HCT116 (cell line): ENCODE measurements around the gene GARIN5B. TPM values are rescaled to one million over a fixed set of nuclear protein-coding genes. Genes with fewer than 3 reads are reported as not detected.
A peak's percentile ranks its signal among the peaks of the same experiment; 100 is the strongest.

Source experiments
- ATAC-seq: fragments of 200-7000 bp; cut with Tn5 transposase; 2 replicates; pipeline ENCODE4 v1.9.1; 2020; ENCODE audit warnings: mild to moderate bottlenecking, moderate library complexity
- BruUV-seq: library from RNA; stranded (reverse); fragments of 400-500 nt; replicated peaks from 2 replicates; lab custom pipeline; 2021; lab: Mats Ljungman, UMichigan
- CTCF ChIA-PET: fragments of 300-600 bp; sonication (Branson Sonifier 250); formaldehyde crosslinking; loops from one replicate; lab custom pipeline; 2021; ENCODE audit warnings: antibody characterized with exemption; lab: Charles Lee
- POLR2A ChIA-PET: fragments of 300-600, 350-600 bp; sonication (Branson Sonifier 250); formaldehyde crosslinking; loops from one replicate; lab custom pipeline; 2021; ENCODE audit warnings: antibody characterized with exemption; lab: Charles Lee
- RAD21 ChIA-PET, 2 experiments: fragments of 300-600 bp; sonication (Branson Sonifier 250); formaldehyde crosslinking; loops; one replicate each; lab custom pipeline; 2023; ENCODE audit warnings: low total read pairs in 2 of 2; ENCODE audit not compliant: uncharacterized antibody in 2 of 2, unreplicated experiment in 2 of 2, low non-redundant PET in 1 of 2; lab: Charles Lee
- DNase-seq: peaks from one replicate; pipeline ENCODE4 v3.0.0-alpha.2; 2010; ENCODE audit warnings: low read depth, low spot score
- H2AFZ ChIP-seq: fragments of 200-600 bp; shearing (Covaris generic), sonication (generic); 2 replicates; pipeline ENCODE4 v1.6.1; 2017; ENCODE audit warnings: low read depth, mixed run types, mixed read lengths, antibody characterized with exemption, low read length; ENCODE audit not compliant: poor library complexity, severe bottlenecking
- H3K27ac ChIP-seq: 2 replicates; pipeline ENCODE4 v1.5.1; 2012; ENCODE audit warnings: low read depth, low read length
- H3K27me3 ChIP-seq: fragments of 200-600 bp; sonication (generic); 2 replicates; pipeline ENCODE4 v1.6.1; 2016; ENCODE audit warnings: mixed run types, low read length, mixed read lengths; ENCODE audit not compliant: insufficient read depth
- H3K36me3 ChIP-seq, 2 experiments: fragments of 200-500 bp in 1 of 2; fragments of 200-600 bp in 1 of 2; sonication (Bioruptor generic) in 1 of 2; sonication (generic) in 1 of 2; 2 replicates each; pipeline versions ENCODE4 v1.5.1 to v1.6.1; 2014 to 2016; ENCODE audit warnings: low read length in 2 of 2, inconsistent platforms in 1 of 2, mixed read lengths in 1 of 2, mixed run types in 1 of 2; ENCODE audit not compliant: insufficient read depth in 2 of 2, control insufficient read depth in 1 of 2
- H3K4me1 ChIP-seq, 2 experiments: fragments of 200-600 bp in 1 of 2; sonication (generic) in 1 of 2; 2 replicates each; pipeline versions ENCODE4 v1.5.1 to v1.6.1; 2012 to 2017; ENCODE audit warnings: low read length in 2 of 2, inconsistent platforms in 1 of 2, mild to moderate bottlenecking in 1 of 2, mixed read lengths in 1 of 2, mixed run types in 1 of 2, moderate library complexity in 1 of 2; ENCODE audit not compliant: insufficient read depth in 2 of 2, control insufficient read depth in 1 of 2
- H3K4me2 ChIP-seq: fragments of 200-600 bp; sonication (generic); 2 replicates; pipeline ENCODE4 v1.6.1; 2017; ENCODE audit warnings: mixed run types, low read length, mixed read lengths
- H3K4me3 ChIP-seq, 2 experiments: fragments of 200-600 bp in 1 of 2; sonication (generic) in 1 of 2; replicated peaks in 1 of 2; 2 replicates each; pipeline ENCODE4 v1.5.1; 2011 to 2016; ENCODE audit warnings: low read length in 2 of 2, control low read depth in 1 of 2, low read depth in 1 of 2, mild to moderate bottlenecking in 1 of 2, mixed read lengths in 1 of 2, mixed run types in 1 of 2
- H3K79me2 ChIP-seq: fragments of 200-600 bp; sonication (generic); 2 replicates; pipeline ENCODE4 v1.6.1; 2017; ENCODE audit warnings: mild to moderate bottlenecking, mixed run types, low read length, moderate library complexity, mixed read lengths; ENCODE audit not compliant: insufficient read depth
- H3K9ac ChIP-seq: fragments of 200-600 bp; sonication (generic); 2 replicates; pipeline ENCODE4 v1.6.1; 2016; ENCODE audit warnings: low read length, mixed read lengths
- H3K9me2 ChIP-seq: fragments of 200-600 bp; sonication (generic), shearing (Covaris generic); 2 replicates; pipeline ENCODE4 v1.6.1; 2017; ENCODE audit warnings: mixed run types, mild to moderate bottlenecking, moderate library complexity; ENCODE audit not compliant: insufficient read depth
- H3K9me3 ChIP-seq, 2 experiments: fragments of 200-500 bp in 1 of 2; fragments of 200-600 bp in 1 of 2; sonication (Bioruptor generic) in 1 of 2; sonication (generic) in 1 of 2; 2 replicates each; pipeline ENCODE4 v1.6.1; 2014 to 2017; ENCODE audit warnings: low read length in 2 of 2, mixed read lengths in 2 of 2, inconsistent platforms in 1 of 2, low read depth in 1 of 2, mild to moderate bottlenecking in 1 of 2, mixed run types in 1 of 2, moderate library complexity in 1 of 2; ENCODE audit not compliant: control insufficient read depth in 1 of 2, insufficient read depth in 1 of 2
- H4K20me1 ChIP-seq: fragments of 200-600 bp; sonication (generic), shearing (Covaris generic); 2 replicates; pipeline ENCODE4 v1.6.1; 2017; ENCODE audit warnings: mixed run types, mild to moderate bottlenecking, moderate library complexity; ENCODE audit not compliant: insufficient read depth
- ATF3 ChIP-seq: IDR thresholded peaks from 2 replicates; pipeline ENCODE4 v1.6.1; 2012
- CBX3 ChIP-seq: IDR thresholded peaks from 2 replicates; pipeline ENCODE4 v1.6.1; 2012; ENCODE audit warnings: low read depth
- CEBPB ChIP-seq: IDR thresholded peaks from 2 replicates; pipeline ENCODE4 v1.6.1; 2012; ENCODE audit warnings: low read depth
- EGR1 ChIP-seq: IDR thresholded peaks from 2 replicates; pipeline ENCODE4 v1.6.1; 2012; ENCODE audit warnings: low read depth
- ELF1 ChIP-seq: IDR thresholded peaks from 2 replicates; pipeline ENCODE4 v1.6.1; 2012; ENCODE audit warnings: low read depth, borderline replicate concordance
- EZH2 ChIP-seq: fragments of 200-600 bp; sonication (generic); IDR thresholded peaks from 2 replicates; pipeline ENCODE4 v1.6.1; 2017; ENCODE audit warnings: antibody characterized with exemption, mixed run types
- EZH2phosphoT487 ChIP-seq: fragments of 200-600 bp; IDR thresholded peaks from 2 replicates; pipeline ENCODE4 v1.6.1; 2018; ENCODE audit warnings: antibody characterized with exemption, borderline replicate concordance
- FOSL1 ChIP-seq: IDR thresholded peaks from 2 replicates; pipeline ENCODE4 v1.6.1; 2012; ENCODE audit warnings: low read depth
- JUND ChIP-seq: IDR thresholded peaks from 2 replicates; pipeline ENCODE4 v1.6.1; 2012
- MAX ChIP-seq: IDR thresholded peaks from 2 replicates; pipeline ENCODE4 v1.6.1; 2012
- POLR2A ChIP-seq: IDR thresholded peaks from 2 replicates; pipeline ENCODE4 v1.7.0; 2011; ENCODE audit warnings: borderline replicate concordance; ENCODE audit not compliant: insufficient read depth, insufficient read length; ENCODE audit errors: extremely low read depth
- POLR2AphosphoS5 ChIP-seq: IDR thresholded peaks from 2 replicates; pipeline ENCODE4 v1.6.1; 2011; ENCODE audit warnings: mild to moderate bottlenecking, low read depth, low read length, moderate library complexity
- RAD21 ChIP-seq: IDR thresholded peaks from 2 replicates; pipeline ENCODE4 v1.6.1; 2012; ENCODE audit warnings: low read depth, mild to moderate bottlenecking
- SIN3A ChIP-seq: IDR thresholded peaks from 2 replicates; pipeline ENCODE4 v1.6.1; 2012; ENCODE audit warnings: low read depth
- YY1 ChIP-seq: IDR thresholded peaks from 2 replicates; pipeline ENCODE4 v1.6.1; 2011; ENCODE audit warnings: low read length, low read depth, moderate library complexity, mild to moderate bottlenecking; ENCODE audit not compliant: insufficient replicate concordance; ENCODE audit errors: extremely low read depth
- ZFX ChIP-seq: fragments of 450-650 bp; IDR thresholded peaks from 2 replicates; pipeline ENCODE4 v1.6.1; 2017
- ZNF274 ChIP-seq: fragments of 200-500 bp; sonication (Bioruptor generic); IDR thresholded peaks from 2 replicates; pipeline ENCODE4 v1.6.1; 2014; ENCODE audit warnings: mild to moderate bottlenecking, low read depth, low read length, inconsistent platforms
- intact Hi-C: fragments of 100-400 bp; cut with micrococcal nuclease; formaldehyde crosslinking; loops from 2 replicates; pipeline ENCODE4 v1.10.0; 2022
- total RNA-seq: library from RNA; stranded (reverse); gene quantifications from one replicate; pipeline ENCODE4 v1.2.1, GENCODE V29; 2021; ENCODE audit not compliant: unreplicated experiment
- TF ChIP-seq, protein P1 (sequence below): IDR thresholded peaks from 2 replicates; pipeline ENCODE4 v1.6.1; 2011; ENCODE audit warnings: mild to moderate bottlenecking, low read length, moderate library complexity; ENCODE audit not compliant: insufficient replicate concordance; ENCODE audit errors: extremely low read depth
- TF ChIP-seq, protein P2 (sequence below): IDR thresholded peaks from 2 replicates; pipeline ENCODE4 v1.6.1; 2012; ENCODE audit warnings: low read depth

GARIN5B gene
- total RNA-seq, 1 experiment from 2014 or later = not detected

DNA sequence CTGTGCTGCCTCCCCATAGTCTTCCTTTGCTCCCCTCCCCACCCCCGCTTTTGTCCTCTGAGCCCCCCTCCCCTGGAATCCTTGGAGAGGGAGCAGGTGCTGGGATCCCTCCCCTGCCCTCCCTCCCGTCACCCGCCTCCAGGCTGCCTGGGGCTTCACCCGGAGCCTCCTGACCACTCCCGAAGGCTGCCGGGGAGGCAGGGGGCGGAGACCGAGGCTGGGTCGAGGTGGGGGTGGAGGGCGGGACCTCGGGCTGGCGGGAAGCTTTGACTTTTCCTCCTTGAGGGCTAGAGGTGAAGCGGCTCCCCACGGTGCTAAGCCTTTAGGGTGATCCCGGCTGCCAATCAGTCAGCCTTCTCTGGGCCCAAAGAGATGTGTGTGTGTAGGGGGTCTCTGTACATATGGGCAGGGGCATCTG lies 21.9 kb downstream of the GARIN5B start:
- Histone ChIP-seq H3K4me1 (peaks cover 17 to 48% of the 10 kb centered on the region in 2 experiments), H3K27ac (peak overlapping the region; percentile 92; the same call in 1 of the 2 replicates), H3K36me3 (peaks cover 4 to 5% of the 10 kb centered on the region in 2 experiments; a peak in 3 of 4 replicates), H3K9me2 (no peaks in the 10 kb centered on the region), H2AFZ (no peak overlapping the region), H4K20me1 (no peaks in the 10 kb centered on the region), H3K9ac (peak overlapping the region; percentile 85), H3K9me3 (no peaks in the 10 kb centered on the region), H3K4me3 (peak overlapping the region; percentile 74 to 83), H3K79me2 (peaks cover 9% of the 10 kb centered on the region; the same call in 1 of the 2 replicates), H3K27me3 (no peaks in the 10 kb centered on the region), H3K4me2 (peak overlapping the region; percentile 98)
- TF ChIP-seq, protein P1, sequence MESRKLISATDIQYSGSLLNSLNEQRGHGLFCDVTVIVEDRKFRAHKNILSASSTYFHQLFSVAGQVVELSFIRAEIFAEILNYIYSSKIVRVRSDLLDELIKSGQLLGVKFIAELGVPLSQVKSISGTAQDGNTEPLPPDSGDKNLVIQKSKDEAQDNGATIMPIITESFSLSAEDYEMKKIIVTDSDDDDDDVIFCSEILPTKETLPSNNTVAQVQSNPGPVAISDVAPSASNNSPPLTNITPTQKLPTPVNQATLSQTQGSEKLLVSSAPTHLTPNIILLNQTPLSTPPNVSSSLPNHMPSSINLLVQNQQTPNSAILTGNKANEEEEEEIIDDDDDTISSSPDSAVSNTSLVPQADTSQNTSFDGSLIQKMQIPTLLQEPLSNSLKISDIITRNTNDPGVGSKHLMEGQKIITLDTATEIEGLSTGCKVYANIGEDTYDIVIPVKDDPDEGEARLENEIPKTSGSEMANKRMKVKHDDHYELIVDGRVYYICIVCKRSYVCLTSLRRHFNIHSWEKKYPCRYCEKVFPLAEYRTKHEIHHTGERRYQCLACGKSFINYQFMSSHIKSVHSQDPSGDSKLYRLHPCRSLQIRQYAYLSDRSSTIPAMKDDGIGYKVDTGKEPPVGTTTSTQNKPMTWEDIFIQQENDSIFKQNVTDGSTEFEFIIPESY = no peak
- TF ChIP-seq RAD21 (no peak), EGR1 (no peak), FOSL1 (no peak), JUND (no peak), POLR2A (no peak), CBX3 (no peak), ZFX (no peak), EZH2phosphoT487 (no peak), POLR2AphosphoS5 (no peak; the same call in 1 of the 2 replicates), SIN3A (no peak), ELF1 (no peak), CEBPB (no peak), YY1 (no peak), MAX (no peak), ZNF274 (no peak), EZH2 (no peak), ATF3 (no peak)
- TF ChIP-seq, protein P2, sequence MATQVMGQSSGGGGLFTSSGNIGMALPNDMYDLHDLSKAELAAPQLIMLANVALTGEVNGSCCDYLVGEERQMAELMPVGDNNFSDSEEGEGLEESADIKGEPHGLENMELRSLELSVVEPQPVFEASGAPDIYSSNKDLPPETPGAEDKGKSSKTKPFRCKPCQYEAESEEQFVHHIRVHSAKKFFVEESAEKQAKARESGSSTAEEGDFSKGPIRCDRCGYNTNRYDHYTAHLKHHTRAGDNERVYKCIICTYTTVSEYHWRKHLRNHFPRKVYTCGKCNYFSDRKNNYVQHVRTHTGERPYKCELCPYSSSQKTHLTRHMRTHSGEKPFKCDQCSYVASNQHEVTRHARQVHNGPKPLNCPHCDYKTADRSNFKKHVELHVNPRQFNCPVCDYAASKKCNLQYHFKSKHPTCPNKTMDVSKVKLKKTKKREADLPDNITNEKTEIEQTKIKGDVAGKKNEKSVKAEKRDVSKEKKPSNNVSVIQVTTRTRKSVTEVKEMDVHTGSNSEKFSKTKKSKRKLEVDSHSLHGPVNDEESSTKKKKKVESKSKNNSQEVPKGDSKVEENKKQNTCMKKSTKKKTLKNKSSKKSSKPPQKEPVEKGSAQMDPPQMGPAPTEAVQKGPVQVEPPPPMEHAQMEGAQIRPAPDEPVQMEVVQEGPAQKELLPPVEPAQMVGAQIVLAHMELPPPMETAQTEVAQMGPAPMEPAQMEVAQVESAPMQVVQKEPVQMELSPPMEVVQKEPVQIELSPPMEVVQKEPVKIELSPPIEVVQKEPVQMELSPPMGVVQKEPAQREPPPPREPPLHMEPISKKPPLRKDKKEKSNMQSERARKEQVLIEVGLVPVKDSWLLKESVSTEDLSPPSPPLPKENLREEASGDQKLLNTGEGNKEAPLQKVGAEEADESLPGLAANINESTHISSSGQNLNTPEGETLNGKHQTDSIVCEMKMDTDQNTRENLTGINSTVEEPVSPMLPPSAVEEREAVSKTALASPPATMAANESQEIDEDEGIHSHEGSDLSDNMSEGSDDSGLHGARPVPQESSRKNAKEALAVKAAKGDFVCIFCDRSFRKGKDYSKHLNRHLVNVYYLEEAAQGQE = no peak
- POLR2A ChIA-PET = no interaction called here
- BruUV-seq = no TSS peak
- CTCF ChIA-PET = no interaction called here
- RAD21 ChIA-PET = no interaction called here
- intact Hi-C loops = no loop called here
- ATAC-seq = peak; percentile 16; the same call in 1 of the 2 replicates
- peak; percentile 21 for DNase-seq
